NCI-H524 (cell line): Measurements from ENCODE around the gene TTC28.

Experiments used
- DNase-seq, 2 experiments: peaks; one replicate each; lab custom pipeline; 2025; lab: John Stamatoyannopoulos, UW

TTC28 gene

DNA sequence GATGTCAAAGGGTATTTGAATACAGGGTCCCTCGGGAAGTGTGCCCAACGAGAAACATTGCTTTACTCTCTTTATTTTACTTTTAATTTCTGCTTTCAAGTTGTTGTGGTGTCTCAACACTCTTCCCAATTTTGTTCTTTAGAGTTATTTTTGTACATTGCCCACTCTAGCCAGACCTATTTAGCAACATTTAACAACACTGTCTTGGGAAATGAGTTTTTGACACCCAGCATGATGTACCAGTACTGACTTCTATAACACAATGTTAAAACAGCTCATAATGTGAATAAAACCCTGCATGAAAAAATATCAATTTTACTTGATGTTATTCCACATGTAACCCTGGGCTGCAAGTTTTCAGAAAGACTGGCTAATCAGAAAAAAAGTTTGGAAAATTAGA lies 410.4 kb downstream of the TTC28 start:
- no peak for DNase-seq

DNA sequence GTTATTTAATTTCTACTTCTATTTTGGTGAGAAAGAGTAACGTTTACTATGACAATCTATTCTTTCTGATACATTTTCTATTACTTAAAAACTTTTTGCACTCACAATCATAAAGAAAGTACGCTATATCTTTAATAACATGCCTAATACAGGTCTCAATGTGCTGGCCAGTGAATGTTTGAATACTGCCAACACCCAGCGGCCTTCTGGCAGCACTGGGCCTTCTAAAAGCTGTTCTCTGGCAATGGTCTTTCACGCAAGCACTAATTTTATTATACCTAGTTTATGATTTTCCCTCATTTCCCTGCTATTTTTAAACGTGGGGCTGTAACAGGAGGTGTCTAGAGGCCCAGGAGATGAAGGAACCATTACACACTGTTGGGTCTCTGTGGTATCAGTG lies 410.8 kb downstream of the TTC28 start:
- no peak for DNase-seq

DNA sequence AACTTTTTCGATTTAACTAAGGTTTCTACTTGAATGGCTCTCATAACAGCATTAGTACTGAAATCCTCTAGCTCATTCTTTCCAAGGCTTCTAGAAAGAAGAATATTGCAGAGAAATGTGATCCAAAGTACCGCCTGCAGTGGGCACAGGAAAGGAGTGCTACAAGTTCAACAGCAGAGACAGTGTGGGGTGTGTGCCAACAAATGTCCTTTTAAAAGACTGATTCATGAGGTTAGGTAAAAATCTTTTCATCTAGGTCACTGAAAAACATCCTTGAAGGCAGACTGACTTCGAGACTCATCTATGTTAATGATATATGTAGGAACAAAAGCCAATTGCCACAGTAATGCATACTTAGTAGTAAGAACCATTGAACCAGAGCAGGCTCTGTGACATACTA lies 411.5 kb downstream of the TTC28 start:
- no peak for DNase-seq

DNA sequence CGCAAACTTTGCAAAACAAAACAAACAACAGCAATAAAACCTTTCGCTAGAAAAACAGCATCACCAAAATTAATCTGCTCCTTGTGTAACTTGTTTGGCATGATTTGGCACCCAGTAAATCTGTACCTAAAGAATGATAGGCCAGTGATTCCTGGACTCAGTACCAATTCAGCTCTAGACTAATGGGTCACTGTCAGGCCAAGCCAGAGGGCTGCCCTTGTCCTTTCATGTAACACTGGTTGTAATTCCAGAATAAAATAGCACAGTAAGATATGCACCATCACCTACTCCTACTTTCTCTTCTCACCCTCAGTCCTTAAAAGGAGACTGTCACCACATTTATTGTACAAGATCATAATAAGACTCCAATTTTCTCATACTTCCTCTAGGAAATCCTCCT lies 419.0 kb downstream of the TTC28 start:
- no peak for DNase-seq

- no peak for DNase-seq
Observed at GRCh38 chr22:28259774-28260312, 419.8 kb downstream of the TTC28 start.

DNA sequence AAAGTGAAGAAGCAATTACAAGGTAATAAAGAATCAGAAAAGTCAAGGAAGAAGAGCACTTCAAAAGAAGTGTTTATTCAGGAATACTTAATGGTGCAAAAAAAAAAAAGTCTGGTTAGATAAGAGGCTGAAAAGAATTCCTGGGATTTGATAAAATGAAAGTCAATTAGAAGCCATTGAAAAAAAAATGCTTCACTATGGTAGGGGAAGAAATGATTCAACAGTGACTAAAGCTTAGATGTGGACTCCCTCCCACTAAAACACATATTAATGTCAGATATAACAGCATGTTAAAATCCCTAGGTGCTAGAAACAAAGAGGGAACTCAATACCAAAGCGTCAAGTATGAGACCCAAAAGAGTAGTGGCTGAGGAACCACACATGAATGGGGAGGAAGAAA lies 425.2 kb downstream of the TTC28 start:
- no peak for DNase-seq

- DNase-seq = no peak
Observed at GRCh38 chr22:28252539-28252938, 427.1 kb downstream of the TTC28 start.

- DNase-seq = no peak
Observed at GRCh38 chr22:28250036-28250695, 429.5 kb downstream of the TTC28 start.

DNA sequence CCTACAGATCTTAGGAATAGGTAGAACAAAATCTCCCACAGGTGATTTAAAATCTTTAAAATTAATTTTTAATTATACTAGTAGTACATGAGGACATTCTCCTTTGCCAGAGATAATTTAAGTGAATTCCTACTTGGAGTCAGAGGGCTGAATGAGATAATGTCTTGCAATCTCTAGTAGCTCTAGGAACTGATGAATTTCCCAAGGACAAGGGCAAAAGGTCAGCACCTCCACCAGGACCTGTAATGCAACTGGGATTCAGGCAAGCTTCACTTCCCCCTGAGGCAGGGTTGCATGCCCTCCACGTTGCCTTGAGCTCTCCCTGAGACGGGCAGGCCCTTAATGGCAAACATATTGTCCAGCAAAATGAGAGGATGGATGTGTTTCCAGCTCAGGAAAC lies 430.2 kb downstream of the TTC28 start:
- DNase-seq = no peak

GRCh38 chr22:28247667-28248363 lies 431.8 kb downstream of the TTC28 start:
- DNase-seq = peak; percentile 12 to 39

DNA sequence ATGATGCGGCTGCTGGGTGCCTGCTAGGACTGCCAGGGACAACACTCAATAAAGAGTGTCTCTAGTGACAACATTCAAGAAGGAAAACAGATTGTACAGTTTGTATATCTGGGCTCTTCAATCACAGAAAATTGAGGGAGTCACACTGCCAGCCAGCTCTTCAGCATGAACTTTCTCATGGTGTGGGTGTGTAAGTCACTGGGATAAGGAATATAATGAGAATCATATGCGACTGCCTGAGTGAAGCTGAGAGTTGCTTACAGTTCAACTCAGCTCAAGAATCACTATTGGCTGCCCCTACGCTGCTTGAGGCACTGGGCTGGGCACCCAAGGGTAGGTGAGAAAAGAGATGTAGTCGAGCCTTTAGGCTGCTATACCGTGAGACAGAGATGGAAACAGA lies 432.5 kb downstream of the TTC28 start:
- DNase-seq = no peak

- DNase-seq = no peak
Observed at GRCh38 chr22:28246397-28246796, 433.2 kb downstream of the TTC28 start.

DNA sequence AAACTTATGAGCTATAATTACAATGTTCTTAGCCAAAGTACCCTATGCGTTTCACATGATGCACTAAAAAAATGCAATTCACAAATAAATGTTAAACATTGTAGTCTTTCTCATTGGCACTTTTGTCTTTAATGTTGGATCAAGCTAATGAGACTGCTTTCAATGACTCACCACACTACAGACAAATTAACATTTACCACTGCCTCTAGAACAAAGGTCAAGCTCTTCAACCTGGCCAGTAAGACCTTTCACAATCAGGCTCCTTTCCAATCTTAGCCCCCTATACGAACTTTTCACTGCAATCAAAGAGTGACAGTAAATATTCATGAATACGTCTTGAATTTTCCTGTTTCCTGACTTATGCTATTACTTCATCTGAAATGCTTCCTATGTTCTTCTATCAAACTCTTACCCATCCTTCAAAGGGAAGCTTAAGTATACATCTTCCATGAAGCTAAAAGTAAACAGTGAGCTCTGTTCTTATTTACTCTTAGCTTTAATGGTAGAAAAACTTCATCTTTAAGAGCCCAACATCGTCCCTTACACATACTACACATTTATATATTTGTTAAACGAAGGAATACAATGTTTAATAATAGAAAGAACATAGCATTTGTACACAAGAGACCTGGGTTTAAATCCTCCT lies 433.9 kb downstream of the TTC28 start:
- no peak for DNase-seq

DNA sequence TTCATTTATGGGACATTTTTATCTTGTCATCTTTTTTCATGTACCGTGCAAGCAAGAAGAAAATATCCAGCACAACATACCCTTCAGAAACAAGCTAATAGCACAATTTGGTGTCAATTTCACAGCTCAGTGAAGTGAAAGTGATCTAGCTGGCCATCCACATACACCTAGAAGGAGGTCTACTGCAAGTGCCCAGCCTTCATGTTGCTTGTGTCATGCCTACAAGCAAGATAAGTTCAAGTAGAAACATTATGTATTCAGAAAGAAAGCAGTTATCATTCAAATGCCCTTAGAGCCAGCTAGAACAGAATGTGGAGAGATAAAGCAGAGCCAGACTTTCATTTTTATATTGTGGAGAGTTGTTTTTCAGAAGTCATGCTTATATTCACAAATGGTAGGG lies 434.9 kb downstream of the TTC28 start:
- DNase-seq = no peak

DNA sequence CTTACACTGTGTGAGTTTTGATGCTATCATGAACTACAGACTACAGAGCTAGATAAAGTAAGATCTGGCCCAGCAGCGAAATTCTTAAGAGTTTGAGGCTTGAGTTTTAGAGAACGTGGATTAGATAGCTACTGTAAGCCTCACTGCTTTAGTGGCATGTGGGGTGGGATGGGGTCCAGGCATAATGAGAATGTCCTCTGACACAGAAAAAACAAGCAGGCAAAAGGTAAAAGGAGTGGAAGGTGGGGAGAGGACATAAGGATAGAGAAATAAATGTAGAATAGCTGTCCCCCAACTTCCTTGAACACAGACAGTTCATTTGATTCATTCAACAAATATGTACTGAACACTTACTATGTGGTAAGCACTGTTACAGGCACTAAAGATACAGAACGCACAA lies 436.1 kb downstream of the TTC28 start:
- DNase-seq = no peak

DNA sequence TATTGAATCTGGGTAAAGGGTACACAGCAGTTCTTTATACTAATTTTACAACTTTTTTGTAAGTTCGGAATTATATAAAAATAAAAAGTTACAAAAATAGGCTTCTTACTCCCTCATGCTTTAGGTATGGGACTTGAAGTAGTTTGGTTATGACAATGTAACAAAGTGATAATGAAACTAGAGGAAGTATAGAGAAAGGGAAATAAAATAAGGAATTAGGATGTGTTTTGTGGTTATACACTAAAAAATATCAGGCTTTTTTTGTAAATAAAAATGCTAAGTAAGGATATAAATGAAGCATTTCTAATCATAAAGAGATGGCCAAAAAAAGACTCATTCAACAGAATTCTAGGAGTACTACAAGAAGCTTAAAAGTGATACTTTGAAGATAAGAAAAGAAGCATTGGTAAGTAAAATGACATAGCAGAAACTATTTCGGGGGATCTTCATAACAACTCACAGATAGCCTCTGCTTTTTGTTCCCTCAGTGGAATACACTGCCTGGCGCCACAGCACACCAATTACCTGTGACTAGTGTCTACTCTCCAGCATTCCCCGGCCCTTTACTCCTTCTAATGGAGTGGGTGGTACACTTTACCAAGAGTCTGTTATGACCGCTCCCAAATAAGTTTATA lies 437.9 kb downstream of the TTC28 start:
- DNase-seq = no peak

DNA sequence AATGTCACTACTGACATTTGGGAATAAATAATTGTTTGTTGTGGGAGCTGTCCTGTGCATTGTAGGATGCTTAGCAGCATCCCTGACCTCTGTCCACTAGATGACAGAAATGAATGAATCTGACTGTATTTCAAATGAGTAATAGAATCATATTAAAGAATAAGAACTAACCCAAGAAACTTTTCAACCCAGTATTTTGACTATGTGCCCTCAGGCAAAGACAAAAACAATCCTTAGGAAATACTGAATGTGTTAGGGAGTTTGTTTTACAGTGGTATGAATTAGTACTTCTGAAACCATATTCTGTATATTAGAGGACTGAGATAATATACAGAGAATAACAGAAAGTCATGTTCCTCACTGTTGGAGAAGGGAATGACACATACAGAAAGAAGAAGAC lies 439.7 kb downstream of the TTC28 start:
- DNase-seq = no peak

GRCh38 chr22:28237783-28238182 lies 441.9 kb downstream of the TTC28 start:
- DNase-seq = no peak

- DNase-seq = no peak
Observed at GRCh38 chr22:28237112-28237511, 442.5 kb downstream of the TTC28 start.

- no peak for DNase-seq
Observed at GRCh38 chr22:28232204-28232603, 447.4 kb downstream of the TTC28 start.

DNA sequence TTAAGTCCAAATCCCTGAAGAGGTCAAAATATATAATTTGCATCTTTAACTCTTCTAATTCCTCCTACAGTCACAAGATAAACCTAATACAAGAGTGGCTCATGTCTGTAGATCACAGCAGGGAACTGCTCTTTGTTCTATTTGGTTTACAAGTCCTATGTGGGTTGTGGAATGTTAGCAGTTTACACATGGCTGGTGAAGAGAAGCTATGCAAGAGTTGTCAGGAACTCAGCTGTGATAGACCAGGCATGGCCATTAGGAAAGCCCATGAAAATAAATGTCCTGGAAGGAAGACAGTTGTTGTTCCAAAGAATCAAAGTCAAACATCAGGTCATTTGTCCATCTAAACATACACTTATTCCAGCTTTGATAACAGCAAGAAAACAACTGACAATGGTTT lies 448.2 kb downstream of the TTC28 start:
- no peak for DNase-seq

DNA sequence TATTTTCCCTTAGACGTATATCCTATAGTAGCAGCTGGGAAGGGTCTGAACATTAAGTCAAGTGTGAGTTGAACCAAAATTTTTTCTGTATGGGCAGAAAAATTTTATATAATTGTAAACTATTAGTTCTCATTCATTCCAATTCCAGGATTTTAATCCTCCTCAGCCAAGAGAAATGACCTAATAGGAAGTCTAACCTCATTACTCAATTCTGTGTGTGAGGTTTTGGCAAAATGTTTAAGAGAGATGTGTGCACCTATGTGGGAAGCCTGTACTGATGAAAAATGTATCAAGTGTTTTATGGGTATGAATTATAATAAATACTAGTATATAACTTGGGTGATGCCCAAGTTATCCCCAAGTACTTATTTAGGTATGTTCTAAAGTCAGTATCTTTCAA lies 449.0 kb downstream of the TTC28 start:
- DNase-seq = no peak
